GM13976 (cell line): ENCODE results near the gene MAP2K5.

Experiments
- DNase-seq: peaks from one replicate; pipeline ENCODE4 v3.0.0; 2012; ENCODE audit warnings: low spot score
- in situ Hi-C: fragments of 300-500 bp; cut with MboI; formaldehyde crosslinking; loops from one replicate; pipeline ENCODE4 v1.12.0; 2022; ENCODE audit warnings: low sequenced_read_pairs, mixed read lengths, inconsistent platforms; ENCODE audit not compliant: unreplicated experiment
- TF ChIP-seq, protein P1 (sequence below): IDR thresholded peaks from 2 replicates; pipeline ENCODE4 v1.5.1; 2012; ENCODE audit warnings: borderline replicate concordance, mild to moderate bottlenecking; ENCODE audit not compliant: insufficient read depth; ENCODE audit errors: extremely low read depth, missing control alignments, control extremely low read depth

Gene MAP2K5

DNA sequence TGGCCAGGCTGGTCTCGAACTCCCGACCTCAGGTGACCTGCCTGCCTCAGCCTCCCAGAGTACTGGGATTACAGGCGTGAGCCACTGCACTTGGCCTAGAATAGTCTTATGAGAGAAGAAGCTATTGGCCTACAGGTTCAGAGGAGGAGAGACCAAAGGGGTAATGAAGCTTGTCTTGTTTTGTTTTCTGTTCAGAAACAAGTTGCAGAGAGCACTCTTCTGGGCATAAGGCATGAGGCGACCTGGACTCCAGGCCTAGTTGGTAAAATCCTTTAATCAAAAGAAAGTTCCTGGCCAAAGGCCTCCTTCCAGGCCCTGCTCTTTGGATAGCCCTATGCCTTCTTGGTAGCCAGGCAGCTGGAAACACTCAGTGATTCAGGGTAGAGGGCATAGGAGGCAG is 195.6 kb downstream of the MAP2K5 start:
- TF ChIP-seq, protein P1, sequence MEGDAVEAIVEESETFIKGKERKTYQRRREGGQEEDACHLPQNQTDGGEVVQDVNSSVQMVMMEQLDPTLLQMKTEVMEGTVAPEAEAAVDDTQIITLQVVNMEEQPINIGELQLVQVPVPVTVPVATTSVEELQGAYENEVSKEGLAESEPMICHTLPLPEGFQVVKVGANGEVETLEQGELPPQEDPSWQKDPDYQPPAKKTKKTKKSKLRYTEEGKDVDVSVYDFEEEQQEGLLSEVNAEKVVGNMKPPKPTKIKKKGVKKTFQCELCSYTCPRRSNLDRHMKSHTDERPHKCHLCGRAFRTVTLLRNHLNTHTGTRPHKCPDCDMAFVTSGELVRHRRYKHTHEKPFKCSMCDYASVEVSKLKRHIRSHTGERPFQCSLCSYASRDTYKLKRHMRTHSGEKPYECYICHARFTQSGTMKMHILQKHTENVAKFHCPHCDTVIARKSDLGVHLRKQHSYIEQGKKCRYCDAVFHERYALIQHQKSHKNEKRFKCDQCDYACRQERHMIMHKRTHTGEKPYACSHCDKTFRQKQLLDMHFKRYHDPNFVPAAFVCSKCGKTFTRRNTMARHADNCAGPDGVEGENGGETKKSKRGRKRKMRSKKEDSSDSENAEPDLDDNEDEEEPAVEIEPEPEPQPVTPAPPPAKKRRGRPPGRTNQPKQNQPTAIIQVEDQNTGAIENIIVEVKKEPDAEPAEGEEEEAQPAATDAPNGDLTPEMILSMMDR: no peak
- DNase-seq: no peak
- in situ Hi-C loops: no loop called here

DNA sequence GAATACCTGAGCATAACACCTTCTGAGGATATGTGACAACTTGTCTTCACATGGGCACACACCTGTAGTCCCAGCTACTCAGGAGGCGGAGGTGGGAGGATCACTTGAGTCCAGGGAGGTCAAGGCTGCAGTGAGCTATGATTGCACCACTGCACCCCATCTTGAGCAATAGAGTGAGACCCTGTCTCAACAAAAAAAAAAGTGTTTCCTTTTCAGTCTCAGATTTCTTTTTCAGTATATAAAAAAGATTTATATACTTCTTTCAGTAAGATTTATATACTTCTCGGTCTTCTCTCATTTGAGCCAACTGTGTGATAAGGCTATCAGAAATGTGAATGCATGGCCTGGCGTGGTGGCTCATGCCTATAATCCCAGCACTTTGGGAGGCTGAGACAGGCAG is 197.9 kb downstream of the MAP2K5 start:
- in situ Hi-C loops: no loop called here
- TF ChIP-seq, protein P1: no peak
- DNase-seq: no peak

DNA sequence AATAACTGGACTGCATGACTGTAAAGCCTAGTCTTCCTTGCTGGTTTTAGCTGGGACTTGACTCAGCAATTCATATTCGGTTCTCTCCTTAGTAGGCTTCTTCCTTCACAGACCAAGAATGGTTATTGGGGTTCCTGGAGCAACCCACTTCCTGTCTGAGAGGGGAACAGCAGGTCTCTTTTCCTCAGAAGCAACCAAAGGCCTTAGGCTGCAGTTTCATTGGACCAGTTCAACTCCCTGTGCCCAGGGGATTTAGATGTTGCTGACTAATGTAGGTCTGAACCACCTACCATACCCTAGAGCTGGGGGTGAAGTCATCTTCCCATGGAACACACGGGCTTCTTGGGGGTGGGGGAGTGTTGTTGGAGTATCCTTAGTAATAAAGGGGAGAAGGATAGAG is 198.8 kb downstream of the MAP2K5 start:
- in situ Hi-C loops: no loop called here
- TF ChIP-seq, protein P1: no peak
- DNase-seq: no peak

DNA sequence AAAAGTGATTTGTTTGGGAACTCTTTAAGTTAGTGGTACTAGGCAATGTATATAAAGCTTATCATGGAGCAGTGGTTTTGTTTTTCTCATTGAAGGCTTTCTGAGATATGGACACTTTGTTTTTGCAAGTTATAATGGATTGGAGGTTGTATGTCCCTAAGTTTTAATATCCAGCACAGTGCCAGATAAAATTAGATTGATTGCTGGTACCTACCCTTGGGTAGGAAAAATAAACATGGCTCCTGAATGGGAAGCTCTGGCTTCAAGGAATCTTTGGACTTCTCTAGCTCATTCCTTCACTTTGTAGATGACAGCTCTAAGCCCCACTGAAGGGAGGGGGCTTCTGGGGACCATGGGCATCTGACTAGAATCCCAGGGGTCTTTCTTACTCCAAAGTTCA is 201.1 kb downstream of the MAP2K5 start:
- in situ Hi-C loops: no loop called here
- DNase-seq: no peak
- TF ChIP-seq, protein P1: no peak

DNA sequence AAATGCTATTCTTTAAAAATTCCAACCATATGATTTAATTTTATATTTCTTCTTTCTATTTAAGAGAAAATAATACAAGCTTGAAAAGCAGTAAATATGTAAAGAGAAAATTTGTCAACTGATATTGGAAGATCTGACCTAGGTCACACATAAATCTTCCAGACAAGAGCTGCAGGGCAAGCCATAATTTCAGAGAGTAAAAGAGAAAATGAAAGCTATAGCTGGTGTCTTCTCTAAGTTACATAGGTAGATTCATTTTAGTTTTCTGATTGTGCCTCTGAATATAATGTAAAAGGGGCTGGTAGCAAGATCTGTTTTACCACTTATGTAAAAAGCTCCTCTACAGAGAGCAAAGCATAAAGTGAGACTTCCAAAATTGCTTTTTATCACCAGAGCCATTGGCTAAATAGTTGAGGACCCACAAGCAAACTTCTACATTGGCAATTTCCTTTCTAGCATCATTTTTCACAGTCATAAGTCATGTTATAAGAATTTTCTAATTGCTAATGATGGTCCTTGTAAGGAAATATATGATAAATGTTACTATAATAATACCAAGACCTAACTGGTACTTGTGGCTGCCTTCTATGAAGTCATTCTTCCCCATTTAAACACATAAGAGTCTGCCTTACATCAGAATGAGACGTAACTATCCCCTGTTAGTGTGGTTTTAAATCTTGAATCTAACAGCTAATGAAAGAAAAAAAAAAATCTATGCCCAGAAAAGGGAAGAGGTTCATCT is 202.0 kb downstream of the MAP2K5 start:
- in situ Hi-C loops: no loop called here
- TF ChIP-seq, protein P1: no peak
- DNase-seq: no peak

DNA sequence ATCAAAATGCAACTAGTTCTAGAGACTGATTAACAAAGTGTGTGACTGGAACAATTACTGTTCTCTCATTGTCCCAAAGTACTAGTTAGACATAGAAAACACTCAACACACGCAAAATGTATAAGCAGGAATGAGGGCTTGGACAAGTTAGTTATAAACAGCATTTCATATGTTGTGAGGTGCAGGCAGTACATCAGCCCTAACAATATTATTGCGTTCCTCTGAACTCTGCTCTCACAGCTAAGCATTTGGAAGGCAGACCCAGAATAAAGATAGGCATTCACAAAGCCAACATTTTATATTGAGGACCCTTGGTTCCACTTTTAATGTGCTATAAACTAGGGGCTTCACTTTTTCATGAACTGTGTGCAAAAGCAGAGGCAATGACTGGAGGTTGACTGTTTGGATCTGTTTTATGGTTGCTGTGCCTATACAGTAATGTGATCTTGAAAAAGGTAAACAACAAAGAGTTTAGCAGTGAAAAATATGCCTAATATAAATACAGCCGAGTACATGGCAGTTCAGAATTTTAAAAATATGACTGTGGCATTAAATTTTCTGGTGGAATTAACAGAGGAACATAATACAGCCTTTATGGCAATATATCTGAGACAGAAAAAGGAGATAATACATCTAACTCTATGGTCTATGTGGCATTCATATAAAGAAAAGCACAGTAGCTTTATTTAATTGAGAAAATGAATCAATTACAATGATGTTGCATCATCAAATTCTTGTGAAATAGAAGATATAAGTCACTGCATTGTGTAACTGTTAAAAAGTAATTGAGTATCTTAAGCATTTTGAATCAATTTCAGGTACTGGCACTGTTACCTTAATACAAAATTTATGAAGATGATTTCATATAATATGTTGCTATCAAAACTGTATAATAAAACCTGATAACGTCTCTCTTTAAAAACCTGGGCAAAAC is 202.8 kb downstream of the MAP2K5 start:
- TF ChIP-seq, protein P1: no peak
- in situ Hi-C loops: no loop called here
- DNase-seq: no peak
